GM21723 (cell line): ENCODE data around the gene AFF3.

Source experiments
- ATAC-seq: cut with Tn5 transposase; IDR thresholded peaks from one replicate; pipeline ENCODE4 v1.9.1; 2021; ENCODE audit warnings: mild to moderate bottlenecking, moderate library complexity; ENCODE audit not compliant: unreplicated experiment

The AFF3 gene

GRCh38 chr2:99653433-99653832 lies 489.0 kb downstream of the AFF3 start:
- no peak for ATAC-seq

GRCh38 chr2:99652862-99653261 lies 489.5 kb downstream of the AFF3 start:
- ATAC-seq: no peak

- ATAC-seq: no peak
Observed at GRCh38 chr2:99651930-99652670, 490.3 kb downstream of the AFF3 start.

GRCh38 chr2:99648906-99649789 lies 493.2 kb downstream of the AFF3 start:
- ATAC-seq: no peak

GRCh38 chr2:99648178-99648844 lies 494.1 kb downstream of the AFF3 start:
- ATAC-seq: no peak

- no peak for ATAC-seq
Observed at GRCh38 chr2:99645960-99646359, 496.4 kb downstream of the AFF3 start.

GRCh38 chr2:99644419-99644787 lies 498.0 kb downstream of the AFF3 start:
- no peak for ATAC-seq

GRCh38 chr2:99643787-99644418 lies 498.5 kb downstream of the AFF3 start:
- ATAC-seq: no peak

- no peak for ATAC-seq
Observed at GRCh38 chr2:99641999-99642398, 500.4 kb downstream of the AFF3 start.

GRCh38 chr2:99640635-99641151 lies 501.7 kb downstream of the AFF3 start:
- ATAC-seq: no peak

GRCh38 chr2:99638791-99639190 lies 503.6 kb downstream of the AFF3 start:
- no peak for ATAC-seq

- ATAC-seq: no peak
Observed at GRCh38 chr2:99637159-99637697, 505.2 kb downstream of the AFF3 start.

GRCh38 chr2:99636144-99637034 lies 506.0 kb downstream of the AFF3 start:
- ATAC-seq: no peak

- no peak for ATAC-seq
Observed at GRCh38 chr2:99635710-99636109, 506.7 kb downstream of the AFF3 start.

GRCh38 chr2:99634234-99634633 lies 508.2 kb downstream of the AFF3 start:
- ATAC-seq: no peak

- no peak for ATAC-seq
Observed at GRCh38 chr2:99631700-99632099, 510.7 kb downstream of the AFF3 start.

GRCh38 chr2:99629320-99629719 lies 513.1 kb downstream of the AFF3 start:
- no peak for ATAC-seq

GRCh38 chr2:99626158-99626557 lies 516.2 kb downstream of the AFF3 start:
- ATAC-seq: no peak

GRCh38 chr2:99624677-99625076 lies 517.7 kb downstream of the AFF3 start:
- no peak for ATAC-seq

- no peak for ATAC-seq
Observed at GRCh38 chr2:99623613-99624012, 518.8 kb downstream of the AFF3 start.
